Endothelial cell of umbilical vein (primary cell): ENCODE data around the gene RNU1-3.
"Not testable (repeated sequence)": the region's sequence is repeated elsewhere in the genome, so short reads cannot be mapped to it uniquely, and the experiment has no call there.

Experiments
- FOS ChIP-seq: IDR thresholded peaks from 2 replicates; pipeline ENCODE4 v1.6.1; 2011; ENCODE audit warnings: mild to moderate bottlenecking, low read length, moderate library complexity, borderline replicate concordance; ENCODE audit not compliant: insufficient read depth
- POLR2AphosphoS5 ChIP-seq: IDR thresholded peaks from 2 replicates; pipeline ENCODE4 v1.6.1; 2012; ENCODE audit warnings: low read depth, mild to moderate bottlenecking, control low read depth, low read length, moderate library complexity; ENCODE audit not compliant: insufficient read depth

DNA sequence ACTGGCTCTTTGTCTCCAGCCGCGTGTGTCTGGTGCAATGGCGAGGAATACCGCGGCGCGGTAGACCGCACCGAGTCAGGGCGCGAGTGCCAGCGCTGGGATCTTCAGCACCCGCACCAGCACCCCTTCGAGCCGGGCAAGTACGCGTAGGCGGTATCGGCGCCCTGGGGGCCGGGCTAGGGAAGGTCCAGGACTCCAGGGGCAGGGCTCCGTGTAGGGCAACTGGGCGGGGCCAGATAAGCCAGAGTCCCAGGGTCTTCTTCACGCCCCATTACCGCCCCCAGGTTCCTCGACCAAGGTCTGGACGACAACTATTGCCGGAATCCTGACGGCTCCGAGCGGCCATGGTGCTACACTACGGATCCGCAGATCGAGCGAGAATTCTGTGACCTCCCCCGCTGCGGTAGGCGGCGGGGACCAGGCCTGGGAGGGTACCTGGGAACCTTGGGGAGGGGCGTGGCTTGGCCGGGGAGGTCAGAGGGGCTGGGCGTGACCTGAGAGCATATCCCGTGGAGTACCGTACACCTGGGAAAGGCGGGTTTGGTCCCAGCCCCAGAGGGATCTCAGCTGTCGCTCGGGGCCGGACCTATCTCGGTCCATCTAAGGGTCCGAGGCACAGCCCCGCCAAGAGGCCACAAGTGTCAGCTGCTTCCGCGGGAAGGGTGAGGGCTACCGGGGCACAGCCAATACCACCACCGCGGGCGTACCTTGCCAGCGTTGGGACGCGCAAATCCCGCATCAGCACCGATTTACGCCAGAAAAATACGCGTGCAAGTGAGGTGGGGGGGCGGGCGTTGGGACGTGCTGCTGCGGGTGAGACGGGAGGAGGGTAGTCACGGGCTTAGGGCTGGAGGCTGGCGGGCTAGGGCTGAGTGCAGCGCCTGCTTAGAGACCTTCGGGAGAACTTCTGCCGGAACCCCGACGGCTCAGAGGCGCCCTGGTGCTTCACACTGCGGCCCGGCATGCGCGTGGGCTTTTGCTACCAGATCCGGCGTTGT, 19.3 kb downstream of the RNU1-3 start:
- TF ChIP-seq POLR2AphosphoS5, FOS: not testable (repeated sequence)
